Liver (tissue), 9 donors: ENCODE data around the gene ABHD6. TPM values are rescaled to one million over a fixed set of nuclear protein-coding genes. Genes with fewer than 3 reads are reported as not detected.

Source experiments
- DNase-seq: peaks from one replicate; pipeline ENCODE4 v3.0.0-alpha.2; 2017; ENCODE audit warnings: low spot score
- H3K27ac ChIP-seq, 2 donors: one replicate each; pipeline ENCODE4 v1.7.0; 2013; ENCODE audit warnings: inconsistent platforms in 2 of 2, low read length in 2 of 2, control low read depth in 1 of 2, low read depth in 1 of 2, mild to moderate bottlenecking in 1 of 2
- H3K27me3 ChIP-seq, 4 donors: one replicate each; pipeline versions ENCODE4 v1.6.1 to v1.7.0; 2013; ENCODE audit warnings: low read length in 3 of 4, inconsistent platforms in 1 of 4, mild to moderate bottlenecking in 1 of 4, moderate library complexity in 1 of 4; ENCODE audit not compliant: control insufficient read depth in 4 of 4, insufficient read depth in 4 of 4
- H3K36me3 ChIP-seq, 4 donors: one replicate each; pipeline versions ENCODE4 v1.6.1 to v1.7.0; 2013; ENCODE audit warnings: low read length in 3 of 4, mild to moderate bottlenecking in 3 of 4, low read depth in 1 of 4, moderate library complexity in 1 of 4; ENCODE audit not compliant: control insufficient read depth in 4 of 4, insufficient read depth in 3 of 4
- H3K4me1 ChIP-seq, 4 donors: one replicate each; pipeline versions ENCODE4 v1.6.1 to v1.7.0; 2013; ENCODE audit warnings: low read length in 3 of 4, mild to moderate bottlenecking in 3 of 4, moderate library complexity in 1 of 4; ENCODE audit not compliant: control insufficient read depth in 4 of 4, insufficient read depth in 4 of 4
- H3K4me3 ChIP-seq, 3 donors: one replicate each; pipeline versions ENCODE4 v1.6.1 to v1.7.0; 2013; ENCODE audit warnings: low read length in 3 of 3, control low read depth in 1 of 3, low read depth in 1 of 3, mild to moderate bottlenecking in 1 of 3
- H3K9ac ChIP-seq, 2 donors: one replicate each; pipeline ENCODE4 v1.7.0; 2013; ENCODE audit warnings: low read length in 2 of 2, mild to moderate bottlenecking in 2 of 2, moderate library complexity in 2 of 2, control low read depth in 1 of 2, low read depth in 1 of 2
- H3K9me3 ChIP-seq, 4 donors: one replicate each; pipeline versions ENCODE4 v1.6.1 to v1.7.0; 2013; ENCODE audit warnings: low read length in 3 of 4; ENCODE audit not compliant: control insufficient read depth in 4 of 4
- CTCF ChIP-seq: fragments of 150-350 bp; IDR thresholded peaks from 2 replicates; pipeline ENCODE4 v1.5.1; 2017; ENCODE audit warnings: improper control_type of control experiment, low read depth, low read length; ENCODE audit not compliant: missing input control
- EGR1 ChIP-seq, 2 donors: IDR thresholded peaks; 2 replicates each; pipeline ENCODE4 v1.6.1; 2016 to 2018; ENCODE audit warnings: antibody characterized with exemption in 2 of 2, low read depth in 2 of 2
- FOXA1 ChIP-seq: IDR thresholded peaks from 2 replicates; pipeline ENCODE4 v1.6.1; 2016; ENCODE audit warnings: antibody characterized with exemption
- FOXA2 ChIP-seq: IDR thresholded peaks from 2 replicates; pipeline ENCODE4 v1.6.1; 2016; ENCODE audit warnings: antibody characterized with exemption
- GABPA ChIP-seq, 2 donors: IDR thresholded peaks in 1 of 2; conservative IDR thresholded peaks in 1 of 2; 2 replicates each; pipeline ENCODE4 v1.6.1; 2016; ENCODE audit warnings: antibody characterized with exemption in 2 of 2, mild to moderate bottlenecking in 1 of 2, moderate library complexity in 1 of 2
- HNF4A ChIP-seq, 2 donors: conservative IDR thresholded peaks; 2 replicates each; pipeline ENCODE4 v1.6.1; 2016; ENCODE audit warnings: antibody characterized with exemption in 2 of 2, mild to moderate bottlenecking in 2 of 2
- HNF4G ChIP-seq: IDR thresholded peaks from 2 replicates; pipeline ENCODE4 v1.6.1; 2016; ENCODE audit warnings: antibody characterized with exemption
- JUND ChIP-seq, 2 donors: IDR thresholded peaks; 2 replicates each; pipeline ENCODE4 v1.6.1; 2016; ENCODE audit warnings: antibody characterized with exemption in 2 of 2
- MAX ChIP-seq: IDR thresholded peaks from 2 replicates; pipeline ENCODE4 v1.6.1; 2016; ENCODE audit warnings: antibody characterized with exemption
- NR2F2 ChIP-seq: IDR thresholded peaks from 2 replicates; pipeline ENCODE4 v1.6.1; 2016; ENCODE audit warnings: antibody characterized with exemption
- RAD21 ChIP-seq, 2 donors: IDR thresholded peaks; 2 replicates each; pipeline ENCODE4 v1.6.1; 2016; ENCODE audit warnings: antibody characterized with exemption in 2 of 2, mild to moderate bottlenecking in 2 of 2
- REST ChIP-seq: IDR thresholded peaks from 2 replicates; pipeline ENCODE4 v1.6.1; 2016; ENCODE audit warnings: antibody characterized with exemption, mild to moderate bottlenecking
- RXRA ChIP-seq, 2 donors: IDR thresholded peaks; 2 replicates each; pipeline ENCODE4 v1.6.1; 2017 to 2018; ENCODE audit warnings: antibody characterized with exemption in 2 of 2, mild to moderate bottlenecking in 1 of 2
- TAF1 ChIP-seq: conservative IDR thresholded peaks from 2 replicates; pipeline ENCODE4 v1.6.1; 2016; ENCODE audit warnings: antibody characterized with exemption, mild to moderate bottlenecking
- YY1 ChIP-seq: IDR thresholded peaks from 2 replicates; pipeline ENCODE4 v1.6.1; 2016; ENCODE audit warnings: antibody characterized with exemption, mild to moderate bottlenecking
- ZBTB33 ChIP-seq: IDR thresholded peaks from 2 replicates; pipeline ENCODE4 v1.6.1; 2016; ENCODE audit warnings: antibody characterized with exemption
- WGBS: extraction: QIAGEN DNeasy Blood & Tissue Kit; methylation state at CpG from one replicate; pipeline ENCODE4 v1.1.7; 2013; 5-methylcytosine and 5-hydroxymethylcytosine counted together
- polyA plus RNA-seq, 2 donors: library from polyadenylated mRNA; stranded (reverse) in 1 of 2; unstranded in 1 of 2; fragments of 200-250 nt in 1 of 2; fragments of >200 nt in 1 of 2; fragmentation: Nextera tagmentation in 1 of 2; extraction: Ambion mirVana in 1 of 2; gene quantifications; one replicate each; pipeline versions ENCODE4 v1.2.1 to v1.2.3, GENCODE V29; 2013 to 2015
- total RNA-seq, 2 donors: library from RNA; depleted of rRNA; stranded (reverse); fragments of >200 nt; gene quantifications; one replicate each; pipeline ENCODE4 v1.2.3, GENCODE V29; 2014
- donor health status: healthy.
- donor health status: healthy.
- donor health status: healthy.
- donor health status: healthy.
- donor health status: healthy.

ABHD6 gene
- total and polyA plus RNA-seq, 4 donors = 19.8 to 60.9 (median 38.3) TPM

- H3K4me3 ChIP-seq = no peak overlapping the region
- 87% methylated on average over 10 of the region's 10 CpGs for WGBS
- no peak for TF ChIP-seq CTCF
- TF ChIP-seq FOXA1 = no peak
- no peak for TF ChIP-seq HNF4G
- no peak for TF ChIP-seq TAF1
- no peak for TF ChIP-seq GABPA (IDR thresholded peaks at IDR 0.05 in 1 of 2, conservative IDR thresholded peaks at IDR 0.05 in 1 of 2)
- TF ChIP-seq HNF4A (conservative IDR thresholded peaks at IDR 0.05) = no peak
- TF ChIP-seq REST = no peak
- peaks cover 3 to 21% (median 13%) of the 10 kb centered on the region in 4 donors for H3K4me1 ChIP-seq
- H3K27me3 ChIP-seq = no peaks in the 10 kb centered on the region
- no peaks in the 10 kb centered on the region for H3K9me3 ChIP-seq
- H3K9ac ChIP-seq = no peak overlapping the region
- no peaks in the 10 kb centered on the region for H3K36me3 ChIP-seq
- peak overlapping the region; percentile 1 to 52 for H3K27ac ChIP-seq
- DNase-seq = no peak
Measured at GRCh38 chr3:58215317-58216025, 22.1 kb upstream of the ABHD6 start.

GRCh38 chr3:58216496-58217195 lies 20.9 kb upstream of the ABHD6 start:
- H3K36me3 ChIP-seq = no peaks in the 10 kb centered on the region
- peaks cover 3 to 21% (median 13%) of the 10 kb centered on the region in 4 donors for H3K4me1 ChIP-seq
- peak overlapping the region in 1 of 2 donors; percentile 74 for H3K27ac ChIP-seq
- no peaks in the 10 kb centered on the region for H3K27me3 ChIP-seq
- DNase-seq = no peak
- WGBS = 83% methylated on average over 10 of the region's 10 CpGs
- no peaks in the 10 kb centered on the region for H3K9me3 ChIP-seq
- no peak overlapping the region for H3K9ac ChIP-seq
- no peak overlapping the region for H3K4me3 ChIP-seq
- TF ChIP-seq GABPA (IDR thresholded peaks at IDR 0.05 in 1 of 2, conservative IDR thresholded peaks at IDR 0.05 in 1 of 2) = no peak
- TF ChIP-seq RXRA (IDR thresholded peaks at IDR 0.05) = no peak
- no peak for TF ChIP-seq JUND (IDR thresholded peaks at IDR 0.05)
- TF ChIP-seq CTCF = no peak
- no peak for TF ChIP-seq FOXA2
- no peak for TF ChIP-seq YY1
- no peak for TF ChIP-seq HNF4G
- TF ChIP-seq EGR1 (IDR thresholded peaks at IDR 0.05; ENCODE audit: low read depth in 2 of 2) = no peak
- TF ChIP-seq TAF1 = no peak
- TF ChIP-seq FOXA1 = no peak
- TF ChIP-seq NR2F2 = no peak
- no peak for TF ChIP-seq ZBTB33
- no peak for TF ChIP-seq RAD21 (IDR thresholded peaks at IDR 0.05)
- no peak for TF ChIP-seq REST
- no peak for TF ChIP-seq MAX
